Measurements from ENCODE around the gene ELFN1. TPM values are rescaled to one million over a fixed set of nuclear protein-coding genes. Genes with fewer than 3 reads are reported as not detected.
A peak's percentile ranks its signal among the peaks of the same experiment; 100 is the strongest.

The ELFN1 gene
- total RNA-seq, 1 donor from 2014 or later: 0.71 TPM

DNA sequence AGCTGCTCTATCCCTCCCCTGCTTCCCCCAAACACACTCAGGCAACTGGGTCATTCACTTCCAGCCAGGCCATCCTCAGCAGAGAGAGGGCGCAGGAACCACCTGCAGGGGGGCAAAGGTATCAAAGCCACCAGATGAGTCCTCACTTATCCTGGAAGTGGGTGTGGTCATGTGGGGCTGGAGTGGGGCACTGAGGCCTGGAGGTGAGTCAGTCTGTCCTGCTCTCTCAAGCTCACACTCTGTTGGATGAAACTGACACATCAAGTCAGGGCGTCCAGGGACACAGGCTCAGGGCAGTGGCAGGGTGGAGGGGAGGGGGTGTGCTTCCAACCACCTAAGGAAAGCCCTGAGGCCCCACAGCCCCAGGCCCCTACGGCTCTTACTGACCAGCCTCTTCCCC is 8.0 kb upstream of the ELFN1 start:
- peaks cover 46% of the 10 kb centered on the region for H3K27me3 ChIP-seq (ENCODE audit: control insufficient read depth, insufficient read depth, low read length)
- TF ChIP-seq CTCF (IDR thresholded peaks at IDR 0.05; ENCODE audit: insufficient read depth, low read length, poor library complexity, severe bottlenecking): no peak
- DNase-seq (ENCODE audit: low read depth): no peak
- H3K36me3 ChIP-seq (ENCODE audit: control insufficient read depth, insufficient read depth, low read length): no peaks in the 10 kb centered on the region
- H3K4me3 ChIP-seq (ENCODE audit: low read depth, low read length): no peak overlapping the region

- Histone ChIP-seq H3K4me3 (ENCODE audit: low read depth, low read length) (no peak overlapping the region), H3K36me3 (ENCODE audit: control insufficient read depth, insufficient read depth, low read length) (no peaks in the 10 kb centered on the region), H3K27me3 (ENCODE audit: control insufficient read depth, insufficient read depth, low read length) (peaks cover 53% of the 10 kb centered on the region)
- no peak for TF ChIP-seq CTCF (IDR thresholded peaks at IDR 0.05; ENCODE audit: insufficient read depth, low read length, poor library complexity, severe bottlenecking)
- DNase-seq (ENCODE audit: low read depth): no peak
Observed at GRCh38 chr7:1662767-1663166, 7.3 kb upstream of the ELFN1 start.

DNA sequence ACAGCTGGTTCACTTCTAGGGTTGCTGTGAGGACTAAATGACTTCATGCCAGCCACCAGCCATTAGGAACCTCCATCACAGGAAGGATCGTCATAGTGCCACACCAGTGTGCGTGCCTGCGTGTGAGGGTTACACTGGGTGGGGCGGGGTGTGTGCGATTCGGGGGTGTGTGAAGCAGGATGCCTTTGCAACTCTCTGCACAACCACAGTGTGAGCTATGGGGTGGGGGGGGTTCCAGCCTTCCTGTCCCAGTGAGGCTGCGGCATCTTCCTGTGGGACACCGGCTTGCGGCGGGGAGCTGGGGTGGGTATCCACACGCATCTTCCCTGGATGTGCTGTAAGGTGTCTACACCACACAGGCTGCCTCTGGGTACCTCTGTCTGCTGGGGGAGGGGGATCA is 6.9 kb upstream of the ELFN1 start:
- no peak for TF ChIP-seq CTCF (IDR thresholded peaks at IDR 0.05; ENCODE audit: insufficient read depth, low read length, poor library complexity, severe bottlenecking)
- no peaks in the 10 kb centered on the region for H3K36me3 ChIP-seq (ENCODE audit: control insufficient read depth, insufficient read depth, low read length)
- DNase-seq (ENCODE audit: low read depth): no peak
- H3K4me3 ChIP-seq (ENCODE audit: low read depth, low read length): no peak overlapping the region
- peaks cover 58% of the 10 kb centered on the region for H3K27me3 ChIP-seq (ENCODE audit: control insufficient read depth, insufficient read depth, low read length)

- TF ChIP-seq CTCF (IDR thresholded peaks at IDR 0.05; ENCODE audit: insufficient read depth, low read length, poor library complexity, severe bottlenecking): no peak
- Histone ChIP-seq H3K4me3 (ENCODE audit: low read depth, low read length) (no peak overlapping the region), H3K36me3 (ENCODE audit: control insufficient read depth, insufficient read depth, low read length) (no peaks in the 10 kb centered on the region), H3K27me3 (ENCODE audit: control insufficient read depth, insufficient read depth, low read length) (peaks cover 66% of the 10 kb centered on the region)
- no peak for DNase-seq (ENCODE audit: low read depth)
Observed at GRCh38 chr7:1663857-1664651, 6.0 kb upstream of the ELFN1 start.

GRCh38 chr7:1664711-1665548 is 5.1 kb upstream of the ELFN1 start:
- no peak for DNase-seq (ENCODE audit: low read depth)
- Histone ChIP-seq H3K36me3 (ENCODE audit: control insufficient read depth, insufficient read depth, low read length) (no peaks in the 10 kb centered on the region), H3K4me3 (ENCODE audit: low read depth, low read length) (peak overlapping the region; percentile 38), H3K27me3 (ENCODE audit: control insufficient read depth, insufficient read depth, low read length) (peaks cover 71% of the 10 kb centered on the region)
- TF ChIP-seq CTCF (IDR thresholded peaks at IDR 0.05; ENCODE audit: insufficient read depth, low read length, poor library complexity, severe bottlenecking): peak; percentile 77
